Uterus (tissue), 2 donors: Measurements from ENCODE around the gene NHS.

Source experiments
- POLR2A ChIP-seq, 2 donors: fragments of 450-650 bp; IDR thresholded peaks; one replicate each; pipeline ENCODE4 v1.6.1; 2016; ENCODE audit warnings: antibody characterized with exemption in 2 of 2, mild to moderate bottlenecking in 1 of 2, moderate library complexity in 1 of 2
- TF ChIP-seq, protein P1 (sequence below), 4 experiments: fragments of 200-600 bp in 2 of 4; fragments of 450-650 bp in 2 of 4; sonication (generic) in 2 of 4; IDR thresholded peaks; one replicate each; pipeline ENCODE4 v1.5.1; 2016 to 2019; ENCODE audit warnings: antibody characterized with exemption in 4 of 4, mild to moderate bottlenecking in 2 of 4, moderate library complexity in 1 of 4

DNA sequence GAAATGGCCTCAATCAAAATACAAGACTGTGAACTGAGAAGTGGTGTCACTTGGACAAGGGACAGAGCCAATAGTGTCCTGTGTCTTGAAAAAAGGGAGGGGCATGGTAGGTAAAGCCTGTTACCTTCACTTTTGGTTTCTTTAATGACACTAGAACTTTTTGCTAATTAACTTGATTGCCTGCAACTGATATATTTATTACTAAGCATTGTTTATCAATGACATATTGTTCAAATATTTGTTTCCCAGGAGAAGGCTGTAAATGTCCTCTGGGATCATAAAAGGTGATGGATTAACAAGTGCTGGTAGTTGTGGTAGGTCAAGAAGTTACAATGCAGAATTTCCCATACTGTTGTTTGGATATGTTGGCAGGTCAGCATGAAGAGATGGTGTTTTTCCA is 268.5 kb downstream of the NHS start:
- TF ChIP-seq, protein P1, sequence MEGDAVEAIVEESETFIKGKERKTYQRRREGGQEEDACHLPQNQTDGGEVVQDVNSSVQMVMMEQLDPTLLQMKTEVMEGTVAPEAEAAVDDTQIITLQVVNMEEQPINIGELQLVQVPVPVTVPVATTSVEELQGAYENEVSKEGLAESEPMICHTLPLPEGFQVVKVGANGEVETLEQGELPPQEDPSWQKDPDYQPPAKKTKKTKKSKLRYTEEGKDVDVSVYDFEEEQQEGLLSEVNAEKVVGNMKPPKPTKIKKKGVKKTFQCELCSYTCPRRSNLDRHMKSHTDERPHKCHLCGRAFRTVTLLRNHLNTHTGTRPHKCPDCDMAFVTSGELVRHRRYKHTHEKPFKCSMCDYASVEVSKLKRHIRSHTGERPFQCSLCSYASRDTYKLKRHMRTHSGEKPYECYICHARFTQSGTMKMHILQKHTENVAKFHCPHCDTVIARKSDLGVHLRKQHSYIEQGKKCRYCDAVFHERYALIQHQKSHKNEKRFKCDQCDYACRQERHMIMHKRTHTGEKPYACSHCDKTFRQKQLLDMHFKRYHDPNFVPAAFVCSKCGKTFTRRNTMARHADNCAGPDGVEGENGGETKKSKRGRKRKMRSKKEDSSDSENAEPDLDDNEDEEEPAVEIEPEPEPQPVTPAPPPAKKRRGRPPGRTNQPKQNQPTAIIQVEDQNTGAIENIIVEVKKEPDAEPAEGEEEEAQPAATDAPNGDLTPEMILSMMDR (IDR thresholded peaks at IDR 0.05), result no peak
- TF ChIP-seq POLR2A (IDR thresholded peaks at IDR 0.05), result no peak
